HG03521 (cell line): ENCODE results near the gene PCDHB9.
"Not testable (repeated sequence)": the region's sequence is repeated elsewhere in the genome, so short reads cannot be mapped to it uniquely, and the experiment has no call there.

Experiments
- ATAC-seq: cut with Tn5 transposase; IDR thresholded peaks from one replicate; pipeline ENCODE4 v1.9.1; 2021; ENCODE audit warnings: mild to moderate bottlenecking, moderate library complexity; ENCODE audit not compliant: unreplicated experiment

PCDHB9 gene

DNA sequence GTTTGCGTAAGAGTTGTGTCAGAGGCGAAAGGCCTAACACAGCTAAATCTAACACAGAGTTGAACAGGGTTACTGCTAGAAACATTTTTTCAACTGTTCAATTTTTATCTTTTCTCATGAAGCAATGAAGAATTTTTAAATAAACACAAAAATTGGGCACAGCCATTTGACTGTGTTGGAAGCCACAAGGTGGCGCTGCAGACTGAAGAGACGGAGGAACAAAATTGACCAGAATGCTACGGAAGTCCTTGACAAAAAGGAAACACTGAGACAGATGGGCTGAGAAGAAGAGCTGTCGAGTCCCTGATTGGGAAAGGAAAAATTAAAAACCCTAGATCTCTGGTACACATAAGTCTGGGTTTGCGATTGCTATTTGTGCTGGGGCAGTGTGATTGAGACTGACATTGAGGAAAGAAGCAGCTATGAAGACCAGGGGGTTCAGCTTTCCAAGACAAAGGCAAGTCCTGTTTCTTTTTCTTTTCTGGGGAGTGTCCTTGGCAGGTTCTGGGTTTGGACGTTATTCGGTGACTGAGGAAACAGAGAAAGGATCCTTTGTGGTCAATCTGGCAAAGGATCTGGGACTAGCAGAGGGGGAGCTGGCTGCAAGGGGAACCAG, at the start of gene PCDHB9:
Gene PCDHB9, plus strand, starts transcription at position 265 of the 616 bp plus-strand sequence. Its CDS starts 158 bp downstream, at position 423.
- no peak for ATAC-seq

DNA sequence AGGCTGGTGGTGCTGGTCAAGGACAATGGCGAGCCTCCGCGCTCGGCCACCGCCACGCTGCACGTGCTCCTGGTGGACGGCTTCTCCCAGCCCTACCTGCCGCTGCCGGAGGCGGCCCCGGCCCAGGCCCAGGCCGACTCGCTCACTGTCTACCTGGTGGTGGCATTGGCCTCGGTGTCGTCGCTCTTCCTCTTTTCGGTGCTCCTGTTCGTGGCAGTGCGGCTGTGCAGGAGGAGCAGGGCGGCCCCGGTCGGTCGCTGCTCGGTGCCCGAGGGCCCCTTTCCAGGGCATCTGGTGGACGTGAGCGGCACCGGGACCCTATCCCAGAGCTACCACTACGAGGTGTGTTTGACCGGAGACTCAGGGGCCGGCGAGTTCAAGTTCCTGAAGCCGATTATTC, 49.6 kb upstream of the PCDHB9 start:
- not testable (repeated sequence) for ATAC-seq

DNA sequence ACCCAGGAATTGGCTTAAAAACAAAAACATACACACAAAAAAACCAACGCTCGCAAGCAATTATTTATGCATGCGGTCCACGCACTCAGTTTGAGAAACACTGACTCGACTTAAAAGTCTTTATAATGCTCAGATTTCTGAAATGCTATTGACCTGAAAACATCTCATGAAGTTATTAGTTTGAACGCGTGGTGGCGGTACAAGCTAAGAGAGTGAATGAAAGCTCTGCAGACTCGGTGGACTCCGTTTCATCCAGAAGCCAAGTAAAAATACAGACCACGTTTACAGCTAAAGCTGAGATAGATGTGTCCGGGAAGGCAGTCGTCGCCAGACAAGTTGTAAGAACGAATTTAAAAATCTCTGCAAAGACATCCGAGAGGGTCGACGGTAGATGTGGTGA, 37.1 kb upstream of the PCDHB9 start, which contains the start of gene PCDHB6:
Gene PCDHB6, plus strand, starts transcription at position 246 of the 400 bp plus-strand sequence. CDS start 201 bp downstream, outside the sequence.
- no peak for ATAC-seq

DNA sequence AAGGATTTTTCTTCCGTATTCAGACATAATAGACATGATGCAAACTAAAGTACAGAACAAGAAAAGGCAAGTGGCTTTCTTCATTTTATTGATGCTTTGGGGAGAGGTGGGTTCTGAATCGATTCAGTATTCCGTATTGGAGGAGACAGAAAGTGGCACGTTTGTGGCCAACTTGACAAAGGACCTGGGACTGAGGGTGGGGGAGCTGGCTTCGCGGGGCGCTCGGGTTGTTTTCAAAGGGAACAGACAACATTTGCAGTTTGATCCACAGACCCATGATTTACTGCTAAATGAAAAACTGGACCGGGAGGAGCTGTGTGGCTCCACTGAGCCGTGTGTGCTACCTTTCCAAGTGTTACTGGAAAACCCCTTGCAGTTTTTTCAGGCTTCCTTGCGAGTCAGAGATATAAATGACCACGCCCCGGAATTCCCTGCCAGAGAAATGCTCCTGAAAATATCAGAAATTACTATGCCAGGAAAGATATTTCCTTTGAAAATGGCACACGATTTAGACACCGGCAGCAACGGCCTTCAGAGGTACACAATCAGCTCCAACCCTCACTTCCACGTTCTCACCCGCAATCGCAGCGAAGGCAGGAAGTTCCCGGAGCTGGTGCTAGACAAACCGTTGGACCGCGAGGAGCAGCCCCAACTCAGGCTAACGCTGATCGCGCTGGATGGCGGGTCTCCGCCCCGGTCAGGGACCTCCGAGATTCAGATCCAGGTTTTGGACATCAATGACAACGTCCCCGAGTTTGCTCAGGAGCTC, 36.6 kb upstream of the PCDHB9 start:
- no peak for ATAC-seq

DNA sequence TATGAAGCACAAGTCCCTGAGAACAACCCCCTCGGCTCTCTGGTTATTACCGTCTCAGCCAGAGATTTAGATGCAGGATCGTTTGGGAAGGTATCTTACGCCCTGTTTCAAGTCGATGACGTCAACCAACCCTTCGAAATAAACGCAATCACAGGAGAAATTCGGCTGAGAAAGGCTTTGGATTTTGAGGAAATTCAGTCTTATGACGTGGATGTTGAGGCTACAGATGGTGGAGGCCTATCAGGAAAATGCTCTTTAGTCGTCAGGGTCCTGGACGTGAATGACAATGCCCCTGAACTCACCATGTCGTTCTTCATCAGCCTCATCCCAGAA, 36.0 kb upstream of the PCDHB9 start:
- no peak for ATAC-seq

DNA sequence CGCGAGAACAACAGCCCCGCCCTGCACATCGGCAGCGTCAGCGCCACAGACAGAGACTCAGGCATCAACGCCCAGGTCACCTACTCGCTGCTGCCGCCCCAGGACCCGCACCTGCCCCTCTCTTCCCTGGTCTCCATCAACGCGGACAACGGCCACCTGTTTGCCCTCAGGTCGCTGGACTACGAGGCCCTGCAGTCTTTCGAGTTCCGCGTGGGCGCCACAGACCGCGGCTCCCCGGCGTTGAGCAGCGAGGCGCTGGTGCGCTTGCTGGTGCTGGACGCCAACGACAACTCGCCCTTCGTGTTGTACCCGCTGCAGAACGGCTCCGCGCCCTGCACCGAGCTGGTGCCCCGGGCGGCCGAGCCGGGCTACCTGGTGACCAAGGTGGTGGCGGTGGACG, 35.3 kb upstream of the PCDHB9 start:
- not testable (repeated sequence) for ATAC-seq

DNA sequence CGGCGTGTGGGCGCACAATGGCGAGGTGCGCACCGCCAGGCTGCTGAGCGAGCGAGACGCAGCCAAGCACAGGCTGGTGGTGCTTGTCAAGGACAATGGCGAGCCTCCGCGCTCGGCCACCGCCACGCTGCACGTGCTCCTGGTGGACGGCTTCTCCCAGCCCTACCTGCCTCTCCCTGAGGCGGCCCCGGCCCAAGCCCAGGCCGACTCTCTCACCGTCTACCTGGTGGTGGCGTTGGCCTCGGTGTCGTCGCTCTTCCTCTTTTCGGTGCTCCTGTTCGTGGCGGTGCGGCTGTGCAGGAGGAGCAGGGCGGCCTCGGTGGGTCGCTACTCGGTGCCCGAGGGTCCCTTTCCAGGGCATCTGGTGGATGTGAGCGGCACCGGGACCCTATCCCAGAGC, 34.9 kb upstream of the PCDHB9 start:
- not testable (repeated sequence) for ATAC-seq

DNA sequence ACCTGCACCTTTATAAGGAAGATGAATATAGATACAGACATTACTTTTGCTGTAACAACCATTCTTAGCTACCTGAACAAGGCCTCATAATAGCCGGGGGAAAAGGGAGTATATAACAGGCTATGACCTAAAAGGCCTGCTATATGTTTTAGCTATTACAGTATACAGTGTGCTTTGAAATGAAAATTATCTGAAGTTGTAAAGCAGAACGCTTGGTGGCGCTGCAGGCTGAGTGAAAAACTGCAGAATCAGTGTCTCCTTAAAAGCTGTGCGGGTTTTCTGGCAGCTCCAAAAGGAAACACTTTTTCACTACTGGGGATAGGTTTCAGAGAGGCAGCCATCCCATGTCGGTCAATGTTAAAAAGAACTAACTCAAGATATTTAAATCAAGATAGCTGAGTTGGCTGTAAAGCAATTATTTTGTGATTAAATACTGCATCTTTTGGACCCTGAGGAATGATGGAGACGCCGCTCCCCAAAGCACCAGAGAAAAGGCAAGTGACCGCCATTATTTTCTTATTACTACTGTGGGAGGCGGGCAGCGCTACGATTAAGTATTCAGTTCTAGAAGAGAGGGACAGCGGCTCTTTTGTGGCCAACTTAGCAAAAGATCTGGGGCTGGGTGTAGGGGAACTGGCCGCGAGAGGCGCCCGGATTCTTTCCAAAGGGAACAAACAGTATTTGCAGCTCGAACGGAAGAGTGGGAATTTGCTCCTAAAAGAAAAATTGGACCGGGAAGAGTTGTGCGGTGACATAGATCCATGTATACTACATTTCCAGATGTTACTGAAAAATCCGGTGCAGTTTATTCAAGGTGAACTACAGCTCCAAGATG, 31.2 kb upstream of the PCDHB9 start:
- ATAC-seq = no peak

DNA sequence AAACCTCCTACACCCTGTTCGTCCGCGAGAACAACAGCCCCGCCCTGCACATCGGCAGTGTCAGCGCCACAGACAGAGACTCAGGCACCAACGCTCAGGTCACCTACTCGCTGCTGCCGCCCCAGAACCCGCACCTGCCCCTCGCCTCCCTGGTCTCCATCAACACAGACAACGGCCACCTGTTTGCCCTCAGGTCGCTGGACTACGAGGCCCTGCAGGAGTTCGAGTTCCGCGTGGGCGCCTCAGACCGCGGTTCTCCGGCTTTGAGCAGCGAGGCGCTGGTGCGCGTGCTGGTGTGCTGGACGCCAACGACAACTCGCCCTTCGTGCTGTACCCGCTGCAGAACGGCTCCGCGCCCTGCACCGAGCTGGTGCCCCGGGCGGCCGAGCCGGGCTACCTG, 29.6 kb upstream of the PCDHB9 start:
- ATAC-seq = not testable (repeated sequence)

DNA sequence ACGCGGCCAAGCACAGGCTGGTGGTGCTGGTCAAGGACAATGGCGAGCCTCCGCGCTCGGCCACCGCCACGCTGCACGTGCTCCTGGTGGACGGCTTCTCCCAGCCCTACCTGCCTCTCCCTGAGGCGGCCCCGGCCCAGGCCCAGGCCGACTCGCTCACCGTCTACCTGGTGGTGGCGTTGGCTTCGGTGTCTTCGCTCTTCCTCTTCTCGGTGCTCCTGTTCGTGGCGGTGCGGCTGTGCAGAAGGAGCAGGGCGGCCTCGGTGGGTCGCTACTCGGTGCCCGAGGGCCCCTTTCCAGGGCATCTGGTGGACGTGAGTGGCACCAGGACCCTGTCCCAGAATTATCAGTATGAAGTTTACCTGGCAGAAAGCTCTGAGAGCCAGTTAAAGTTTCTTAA, 29.1 kb upstream of the PCDHB9 start:
- ATAC-seq = not testable (repeated sequence)

DNA sequence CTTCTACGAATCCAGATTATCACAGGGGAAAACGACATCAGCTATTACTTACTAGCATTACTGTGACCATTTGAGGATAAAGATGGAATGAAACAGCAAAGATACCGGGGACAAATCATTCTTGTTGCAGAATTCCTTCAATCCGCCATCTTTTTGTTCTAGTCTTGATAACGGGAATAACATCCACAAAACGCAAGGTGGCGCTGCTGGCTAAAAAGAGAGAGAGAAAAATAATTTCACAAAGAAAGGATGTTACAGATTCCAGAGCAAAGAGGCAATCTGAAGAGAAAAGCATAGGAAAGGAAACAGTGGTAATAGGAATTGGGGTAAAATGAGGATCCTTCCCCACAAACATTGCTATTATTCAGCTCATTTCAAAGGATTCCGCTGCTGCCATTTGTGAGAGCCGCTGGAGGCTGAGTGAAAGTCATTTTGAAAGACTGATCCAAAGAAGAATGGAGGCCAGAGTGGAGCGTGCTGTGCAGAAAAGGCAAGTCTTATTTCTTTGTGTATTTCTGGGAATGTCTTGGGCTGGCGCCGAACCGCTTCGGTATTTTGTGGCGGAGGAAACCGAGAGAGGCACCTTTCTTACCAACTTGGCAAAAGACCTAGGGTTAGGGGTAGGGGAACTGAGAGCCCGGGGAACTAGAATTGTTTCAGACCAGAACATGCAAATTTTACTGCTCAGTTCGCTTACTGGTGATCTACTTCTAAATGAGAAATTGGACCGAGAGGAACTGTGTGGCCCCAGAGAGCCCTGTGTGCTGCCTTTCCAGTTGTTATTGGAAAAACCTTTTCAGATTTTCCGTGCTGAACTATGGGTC, 14.4 kb upstream of the PCDHB9 start, which contains the start of gene PCDHB7:
Gene PCDHB7, plus strand, starts transcription at position 264 of the 824 bp plus-strand sequence. Its CDS starts 192 bp downstream, at position 456.
- ATAC-seq = no peak

DNA sequence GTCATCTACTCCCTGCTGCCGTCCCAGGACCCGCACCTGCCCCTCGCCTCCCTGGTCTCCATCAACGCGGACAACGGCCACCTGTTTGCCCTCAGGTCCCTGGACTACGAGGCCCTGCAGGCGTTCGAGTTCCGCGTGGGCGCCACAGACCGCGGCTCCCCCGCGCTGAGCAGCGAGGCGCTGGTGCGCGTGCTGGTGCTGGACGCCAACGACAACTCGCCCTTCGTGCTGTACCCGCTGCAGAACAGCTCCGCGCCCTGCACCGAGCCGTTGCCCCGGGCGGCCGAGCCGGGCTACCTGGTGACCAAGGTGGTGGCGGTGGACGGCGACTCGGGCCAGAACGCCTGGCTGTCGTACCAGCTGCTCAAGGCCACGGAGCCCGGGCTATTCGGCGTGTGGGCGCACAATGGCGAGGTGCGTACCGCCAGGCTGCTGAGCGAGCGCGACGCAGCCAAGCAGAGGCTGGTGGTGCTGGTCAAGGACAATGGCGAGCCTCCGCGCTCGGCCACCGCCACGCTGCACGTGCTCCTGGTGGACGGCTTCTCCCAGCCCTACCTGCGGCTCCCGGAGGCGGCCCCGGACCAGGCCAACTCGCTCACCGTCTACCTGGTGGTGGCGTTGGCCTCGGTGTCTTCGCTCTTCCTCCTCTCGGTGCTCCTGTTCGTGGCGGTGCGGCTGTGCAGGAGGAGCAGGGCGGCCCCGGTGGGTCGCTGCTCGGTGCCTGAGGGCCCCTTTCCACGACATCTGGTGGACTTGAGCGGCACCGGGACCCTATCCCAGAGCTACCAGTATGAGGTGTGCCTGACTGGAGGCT, 12.5 kb upstream of the PCDHB9 start:
- not testable (repeated sequence) for ATAC-seq

DNA sequence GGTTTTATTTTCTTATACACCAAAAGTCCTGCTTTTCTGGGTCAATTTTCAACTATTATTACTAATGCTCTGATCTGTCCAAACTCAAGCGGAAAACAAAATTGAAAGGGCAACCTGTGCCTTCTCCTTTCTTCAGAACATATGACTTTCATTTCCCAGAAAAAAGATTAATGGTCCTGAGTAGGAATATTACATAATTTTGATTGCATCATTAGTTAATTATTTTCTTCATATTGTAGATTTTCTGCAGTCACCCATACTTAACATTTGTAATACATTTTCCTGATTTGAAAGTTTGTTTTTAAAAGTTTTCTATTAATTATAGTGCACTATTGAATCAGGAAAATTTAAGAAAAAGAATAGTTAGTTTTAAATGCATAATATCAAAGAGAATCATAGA, 11.0 kb upstream of the PCDHB9 start:
- no peak for ATAC-seq

DNA sequence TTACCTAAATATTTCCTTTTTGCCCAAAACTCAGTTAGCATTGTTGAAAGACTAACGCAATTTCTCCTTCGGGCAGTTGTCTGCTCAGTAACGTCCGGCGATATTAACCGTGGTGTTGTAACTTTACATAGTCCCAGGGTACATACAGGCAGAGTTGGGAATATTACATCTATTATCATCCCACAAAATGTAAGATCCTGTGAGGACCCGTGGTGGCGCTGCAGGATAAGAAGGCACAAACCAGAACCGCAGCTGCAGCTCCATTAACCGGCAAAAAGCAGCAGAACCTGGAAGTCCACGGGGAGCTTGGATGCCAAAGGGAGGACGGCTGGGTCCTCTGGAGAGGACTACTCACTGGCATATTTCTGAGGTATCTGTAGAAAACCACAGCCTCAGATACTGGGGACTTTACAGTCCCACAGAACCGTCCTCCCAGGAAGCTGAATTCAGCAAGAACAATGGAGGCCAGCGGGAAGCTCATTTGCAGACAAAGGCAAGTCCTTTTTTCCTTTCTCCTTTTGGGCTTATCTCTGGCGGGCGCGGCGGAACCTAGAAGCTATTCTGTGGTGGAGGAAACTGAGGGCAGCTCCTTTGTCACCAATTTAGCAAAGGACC, 9.3 kb upstream of the PCDHB9 start, which contains the start of gene PCDHB8:
Gene PCDHB8, plus strand, starts transcription at position 214 of the 615 bp plus-strand sequence. Its CDS starts 245 bp downstream, at position 459.
- not testable (repeated sequence) for ATAC-seq

DNA sequence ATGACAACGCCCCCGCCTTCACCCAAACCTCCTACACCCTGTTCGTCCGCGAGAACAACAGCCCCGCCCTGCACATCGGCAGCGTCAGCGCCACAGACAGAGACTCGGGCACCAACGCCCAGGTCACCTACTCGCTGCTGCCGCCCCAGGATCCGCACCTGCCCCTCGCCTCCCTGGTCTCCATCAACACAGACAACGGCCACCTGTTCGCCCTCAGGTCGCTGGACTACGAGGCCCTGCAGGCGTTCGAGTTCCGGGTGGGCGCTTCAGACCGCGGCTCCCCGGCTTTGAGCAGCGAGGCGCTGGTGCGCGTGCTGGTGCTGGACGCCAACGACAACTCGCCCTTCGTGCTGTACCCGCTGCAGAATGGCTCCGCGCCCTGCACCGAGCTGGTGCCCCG, 7.6 kb upstream of the PCDHB9 start:
- not testable (repeated sequence) for ATAC-seq

DNA sequence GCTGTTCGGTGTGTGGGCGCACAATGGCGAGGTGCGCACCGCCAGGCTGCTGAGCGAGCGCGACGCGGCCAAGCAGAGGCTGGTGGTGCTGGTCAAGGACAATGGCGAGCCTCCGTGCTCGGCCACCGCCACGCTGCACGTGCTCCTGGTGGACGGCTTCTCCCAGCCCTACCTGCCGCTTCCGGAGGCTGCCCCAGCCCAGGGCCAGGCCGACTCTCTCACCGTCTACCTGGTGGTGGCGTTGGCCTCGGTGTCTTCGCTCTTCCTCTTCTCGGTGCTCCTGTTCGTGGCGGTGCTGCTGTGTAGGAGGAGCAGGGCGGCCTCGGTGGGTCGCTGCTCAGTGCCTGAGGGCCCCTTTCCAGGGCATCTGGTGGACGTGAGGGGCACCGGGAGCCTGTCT, 7.1 kb upstream of the PCDHB9 start:
- ATAC-seq = not testable (repeated sequence)

DNA sequence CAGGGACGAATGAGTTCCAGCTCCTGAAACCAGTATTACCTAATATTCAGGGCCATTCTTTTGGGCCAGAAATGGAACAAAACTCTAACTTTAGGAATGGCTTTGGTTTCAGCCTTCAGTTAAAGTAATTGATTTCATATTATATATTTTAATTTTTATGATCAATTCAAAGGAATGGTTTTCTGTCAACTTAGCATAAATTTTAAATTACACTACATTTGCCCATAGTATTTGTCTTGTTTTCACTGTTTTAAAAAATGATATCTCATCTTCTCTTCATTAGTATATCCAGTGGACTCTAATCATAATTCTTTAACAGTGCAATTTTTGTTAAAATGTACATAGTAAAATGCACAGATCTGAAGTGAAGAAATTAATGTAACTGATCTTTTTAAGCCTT, 6.6 kb upstream of the PCDHB9 start:
- no peak for ATAC-seq

DNA sequence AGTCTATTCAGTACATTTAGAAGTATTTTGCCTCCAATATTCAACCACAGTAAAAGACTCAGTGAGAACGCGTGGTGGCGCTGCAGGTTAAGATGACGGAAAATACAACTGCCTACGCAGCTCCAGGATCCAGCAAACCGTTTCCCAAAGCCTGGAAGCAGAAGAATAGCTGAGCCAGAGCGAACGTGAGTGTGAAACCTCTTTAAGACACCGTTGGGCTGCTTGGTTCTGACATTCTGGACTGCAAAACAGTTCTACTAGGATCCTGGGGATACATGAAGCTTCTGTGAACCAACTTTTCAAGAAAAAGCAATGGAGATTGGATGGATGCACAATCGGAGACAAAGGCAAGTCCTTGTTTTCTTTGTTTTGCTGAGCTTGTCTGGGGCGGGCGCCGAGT, 4.7 kb upstream of the PCDHB9 start, which contains the start of gene PCDHB16:
Gene PCDHB16, plus strand, starts transcription at position 140 of the 400 bp plus-strand sequence. Its CDS starts 173 bp downstream, at position 313.
- ATAC-seq = no peak
